Thoracic aorta (tissue), 2 donors: ENCODE results near the gene PDZD11. TPM values are rescaled to one million over a fixed set of nuclear protein-coding genes. Genes with fewer than 3 reads are reported as not detected.

ENCODE experiments used
- ATAC-seq: fragments of 150-250 bp; one replicate; pipeline ENCODE4 v1.8.0; 2017; ENCODE audit warnings: low read depth; ENCODE audit not compliant: insufficient number of reproducible peaks, low FRiP score
- DNase-seq: peaks from one replicate; pipeline ENCODE4 v3.0.0-alpha.2; 2020; ENCODE audit warnings: low spot score
- H3K27ac ChIP-seq, 2 donors: fragments of 200-600 bp; sonication (generic); 1 replicate in 1 of 2; 2 replicates in 1 of 2; pipeline ENCODE4 v1.5.1; 2016; ENCODE audit warnings: mild to moderate bottlenecking in 2 of 2, moderate library complexity in 2 of 2
- H3K27me3 ChIP-seq: fragments of 200-600 bp; sonication (generic); replicated peaks from 2 replicates; pipeline ENCODE4 v1.6.0; 2016; ENCODE audit warnings: mild to moderate bottlenecking; ENCODE audit not compliant: insufficient read depth
- H3K36me3 ChIP-seq: fragments of 200-600 bp; sonication (generic); one replicate; pipeline ENCODE4 v1.5.1; 2016
- H3K4me1 ChIP-seq, 2 donors: fragments of 200-600 bp; sonication (generic); 1 replicate in 1 of 2; 2 replicates in 1 of 2; pipeline versions ENCODE4 v1.5.1 to v1.6.0; 2016; ENCODE audit warnings: low read depth in 2 of 2, mild to moderate bottlenecking in 1 of 2; ENCODE audit not compliant: control insufficient read depth in 1 of 2
- H3K4me3 ChIP-seq: fragments of 200-600 bp; sonication (generic); 2 replicates; pipeline ENCODE4 v1.5.1; 2016; ENCODE audit warnings: mild to moderate bottlenecking
- H3K9me3 ChIP-seq: fragments of 200-600 bp; sonication (generic); 2 replicates; pipeline ENCODE4 v1.5.1; 2016
- CTCF ChIP-seq: fragments of 200-600 bp; sonication (generic); IDR thresholded peaks from one replicate; pipeline ENCODE4 v1.5.1; 2019; ENCODE audit warnings: antibody characterized with exemption
- total RNA-seq, 2 donors: library from RNA; depleted of rRNA; stranded (reverse); fragments of >200 nt; gene quantifications; one replicate each; pipeline versions ENCODE4 v1.1.0 to v1.2.3, GENCODE V29; 2016

Gene PDZD11
- total RNA-seq, 2 donors from 2014 or later, result 18.0 to 21.3 TPM

GRCh38 chrX:70257423-70258288 lies 32.1 kb downstream of the PDZD11 start:
- TF ChIP-seq CTCF, result no peak
- DNase-seq (no peak), ATAC-seq (no peak)
- Histone ChIP-seq H3K4me3 (no peak overlapping the region), H3K9me3 (no peaks in the 10 kb centered on the region), H3K27ac (no peak overlapping the region), H3K4me1 (no peaks in the 10 kb centered on the region), H3K27me3 (no peaks in the 10 kb centered on the region), H3K36me3 (no peaks in the 10 kb centered on the region)

DNA sequence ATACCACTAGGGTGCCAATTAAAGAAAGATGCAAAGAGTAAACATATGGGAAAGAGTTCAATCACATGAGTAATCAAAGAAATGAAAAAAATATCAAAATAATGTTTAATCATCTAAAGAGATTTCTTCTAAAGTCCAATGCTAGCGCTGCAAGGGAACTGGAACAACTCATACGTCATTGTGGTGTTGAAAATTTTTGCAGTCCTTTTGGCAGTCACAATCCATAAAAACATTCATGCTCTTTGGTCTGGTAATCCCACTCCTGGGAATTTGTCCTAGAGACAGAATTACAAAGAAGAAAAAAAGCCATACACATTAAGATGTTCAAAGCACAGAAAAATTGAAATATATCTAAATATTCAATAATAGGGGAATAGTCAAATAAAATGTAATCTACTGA lies 34.3 kb downstream of the PDZD11 start:
- H3K4me3 ChIP-seq, result no peak overlapping the region
- H3K27ac ChIP-seq, result no peak overlapping the region
- no peaks in the 10 kb centered on the region for H3K36me3 ChIP-seq
- H3K4me1 ChIP-seq, result no peaks in the 10 kb centered on the region
- DNase-seq (no peak), ATAC-seq (no peak)
- no peaks in the 10 kb centered on the region for H3K9me3 ChIP-seq
- no peak for TF ChIP-seq CTCF
- H3K27me3 ChIP-seq, result no peaks in the 10 kb centered on the region

DNA sequence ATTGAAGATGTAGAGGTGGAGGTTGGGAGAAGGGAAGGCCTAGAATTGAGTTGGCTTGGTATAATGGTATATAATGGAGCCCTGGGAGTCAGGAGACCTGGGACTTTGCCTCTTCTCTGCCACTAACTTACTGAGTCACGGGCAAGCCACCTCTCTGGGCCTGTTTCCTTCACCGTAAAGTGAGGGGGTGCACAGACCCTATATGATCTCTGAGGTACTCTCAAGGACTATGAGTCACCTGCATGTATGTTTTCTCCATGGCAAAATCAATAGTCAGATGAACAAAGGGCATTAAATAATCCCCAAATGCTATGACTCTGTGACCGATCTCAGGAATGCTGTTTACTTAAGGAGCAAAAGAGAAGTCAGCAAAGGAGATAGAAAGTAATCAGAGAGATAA lies 34.8 kb downstream of the PDZD11 start:
- DNase-seq (no peak), ATAC-seq (no peak)
- Histone ChIP-seq H3K27me3 (no peaks in the 10 kb centered on the region), H3K9me3 (no peaks in the 10 kb centered on the region), H3K4me3 (no peak overlapping the region), H3K27ac (no peak overlapping the region), H3K36me3 (no peaks in the 10 kb centered on the region), H3K4me1 (no peaks in the 10 kb centered on the region)
- TF ChIP-seq CTCF, result no peak

DNA sequence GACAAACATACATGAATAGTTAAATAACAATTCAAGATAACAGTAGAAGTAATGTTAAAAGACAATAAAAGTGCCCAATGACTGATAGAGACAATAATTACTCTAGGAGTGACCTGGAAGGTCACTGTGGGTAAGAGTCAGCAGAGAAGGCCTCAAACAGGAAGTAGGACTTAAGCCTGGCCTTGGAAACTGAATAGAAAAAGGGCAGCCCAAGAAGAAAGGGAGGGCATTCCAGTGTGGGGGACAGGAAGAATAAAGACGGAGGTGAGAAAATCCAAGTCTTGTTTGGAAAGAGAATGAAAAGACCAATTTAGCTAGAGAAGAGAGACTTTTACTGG lies 35.7 kb downstream of the PDZD11 start:
- Histone ChIP-seq H3K4me3 (no peak overlapping the region), H3K27me3 (no peaks in the 10 kb centered on the region), H3K36me3 (no peaks in the 10 kb centered on the region), H3K4me1 (no peaks in the 10 kb centered on the region), H3K9me3 (no peaks in the 10 kb centered on the region), H3K27ac (no peak overlapping the region)
- ATAC-seq (no peak), DNase-seq (no peak)
- no peak for TF ChIP-seq CTCF

- no peak for TF ChIP-seq CTCF
- no peak for DNase-seq
- H3K9me3 ChIP-seq, result no peaks in the 10 kb centered on the region
- H3K27me3 ChIP-seq, result no peaks in the 10 kb centered on the region
- no peaks in the 10 kb centered on the region for H3K4me1 ChIP-seq
- H3K36me3 ChIP-seq, result no peaks in the 10 kb centered on the region
- ATAC-seq, result no peak
- H3K27ac ChIP-seq, result no peak overlapping the region
- H3K4me3 ChIP-seq, result no peak overlapping the region
These were observed 36.2 kb downstream of the PDZD11 start for GRCh38 chrX:70253377-70254062.
